8988T (cell line): ENCODE results near the gene ZMYND10.

Experiments
- DNase-seq: peaks from one replicate; pipeline ENCODE4 v3.0.0; 2011

The ZMYND10 gene

DNA sequence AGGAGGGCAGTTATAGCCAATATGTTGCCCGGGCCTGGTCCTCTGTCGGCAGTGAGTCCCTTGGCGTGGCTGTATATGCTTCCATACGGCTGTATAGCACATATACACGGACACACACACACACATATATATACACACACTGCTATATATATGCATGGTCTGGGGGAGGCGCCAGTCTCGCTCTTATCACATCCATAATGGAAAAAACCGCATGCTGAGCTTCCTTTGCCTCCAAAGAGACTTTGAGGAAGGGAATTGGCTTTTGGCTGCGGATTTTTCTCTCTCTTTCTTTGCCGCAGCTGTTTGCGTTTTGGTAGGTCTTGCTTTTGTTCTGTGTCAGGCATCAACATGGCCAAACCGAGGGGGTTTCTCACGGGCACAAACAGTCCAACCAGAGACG lies 25.1 kb upstream of the ZMYND10 start:
- peak; percentile 83 for DNase-seq

DNA sequence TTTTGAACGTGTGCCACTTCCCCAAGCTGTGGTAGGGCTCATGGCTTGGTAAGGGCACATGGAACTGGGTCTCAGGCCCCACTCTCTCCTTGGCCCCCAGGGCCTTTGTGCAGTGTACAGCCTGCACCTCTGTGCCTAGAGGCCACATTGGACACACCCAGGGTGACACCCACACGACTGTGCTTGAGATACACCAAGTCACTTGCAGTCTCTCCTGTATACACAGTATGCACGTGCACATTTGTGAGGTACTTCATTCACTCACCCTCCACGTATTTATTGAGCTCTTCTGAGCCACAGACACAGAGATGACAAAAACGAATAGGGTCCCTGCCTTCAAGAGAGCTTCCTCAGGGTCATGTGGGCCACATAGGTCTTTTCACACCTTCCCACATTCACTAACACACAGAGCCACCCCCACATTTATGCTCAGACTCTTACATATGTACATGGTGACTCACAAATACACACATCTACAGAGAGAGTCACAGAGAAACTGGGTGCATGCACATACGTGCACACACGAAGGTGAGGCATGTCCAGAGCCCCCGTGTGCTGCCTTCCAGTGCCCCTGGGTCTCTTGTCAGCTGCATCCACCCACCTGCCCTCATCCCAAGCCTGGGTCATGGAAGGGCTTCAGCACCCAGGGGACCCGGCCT lies 23.6 kb upstream of the ZMYND10 start:
- no peak for DNase-seq

DNA sequence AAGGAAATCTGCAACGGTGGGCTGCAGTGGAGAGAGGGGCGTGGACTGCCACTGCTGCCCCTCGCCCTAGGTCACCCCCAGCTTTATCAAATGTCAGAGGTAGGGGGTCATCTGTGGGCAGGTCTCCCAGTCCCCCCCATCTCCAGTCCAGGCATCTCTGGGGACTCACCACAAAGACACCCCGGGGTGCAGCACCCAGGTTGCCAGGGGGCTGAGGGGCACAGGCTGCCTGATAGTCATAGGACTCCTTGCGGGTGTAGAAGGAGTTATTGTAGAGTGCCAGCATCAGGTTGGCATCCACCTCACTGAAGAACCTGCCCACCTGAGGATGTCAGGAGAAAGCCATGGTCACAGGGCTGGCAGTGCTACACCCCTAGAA lies 20.3 kb upstream of the ZMYND10 start:
- no peak for DNase-seq

DNA sequence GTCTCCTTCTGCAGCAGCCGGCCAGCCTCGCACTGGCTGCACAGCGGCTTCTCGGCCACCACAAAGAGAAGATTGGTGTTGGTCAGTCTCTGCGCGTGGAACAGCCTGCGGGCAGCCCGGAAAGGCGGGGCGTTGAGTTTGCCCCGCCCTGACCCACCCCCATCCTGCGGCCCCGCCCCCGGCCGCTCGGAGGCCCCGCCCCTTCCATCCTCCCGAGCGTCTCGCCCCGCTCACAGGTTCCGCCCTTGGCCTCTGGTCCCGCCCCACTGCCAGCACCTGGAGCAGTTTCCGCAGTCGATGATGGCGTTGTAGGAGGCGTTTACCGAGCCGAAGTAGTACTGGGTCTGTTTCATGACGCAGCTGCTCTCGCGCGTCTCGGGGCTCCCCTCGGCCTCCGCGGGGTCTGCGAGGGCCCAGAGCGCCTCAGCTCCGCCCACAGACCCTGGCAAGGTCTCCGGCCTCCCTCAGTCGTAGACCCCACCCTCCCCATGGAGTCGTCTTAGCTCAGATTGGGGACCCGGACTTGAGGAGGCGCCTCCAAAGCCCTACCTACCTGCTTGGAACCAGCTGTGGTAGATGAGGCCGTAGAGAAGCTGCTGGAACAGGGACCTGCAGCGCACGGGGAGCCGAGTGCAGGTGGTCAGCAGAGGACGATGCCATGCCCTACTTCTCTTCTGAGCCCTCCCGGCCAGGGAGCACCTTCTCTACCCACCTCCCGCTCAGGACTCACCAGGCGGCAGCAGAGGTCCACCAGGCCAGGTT lies 19.7 kb upstream of the ZMYND10 start:
- DNase-seq, result peak; percentile 93

DNA sequence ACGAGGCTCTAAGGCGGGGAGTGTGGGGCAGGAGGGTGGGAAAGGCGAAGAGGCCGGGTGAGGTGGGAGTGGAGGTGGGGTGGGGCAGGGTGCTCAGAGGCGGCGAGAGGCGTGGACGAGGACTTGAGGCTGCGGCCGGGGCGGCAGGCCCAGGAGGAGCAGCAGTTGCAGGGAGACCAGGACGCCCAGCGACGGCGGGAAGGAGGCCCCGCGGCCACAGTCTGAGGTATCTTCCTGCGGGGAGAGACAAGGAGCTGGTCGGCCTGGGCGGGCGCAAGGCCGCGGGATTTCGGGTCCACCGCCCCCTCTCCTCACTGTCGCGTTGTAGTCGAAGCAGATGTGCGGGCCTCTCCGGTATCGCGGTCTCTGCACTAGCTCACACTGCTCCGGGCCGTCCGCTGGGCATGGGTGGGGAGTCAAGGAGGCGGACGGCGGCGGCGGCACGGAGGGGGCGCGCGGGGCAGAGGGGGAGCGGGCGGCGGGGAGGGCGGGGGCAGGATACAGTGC lies 19.1 kb upstream of the ZMYND10 start:
- DNase-seq, result no peak

DNA sequence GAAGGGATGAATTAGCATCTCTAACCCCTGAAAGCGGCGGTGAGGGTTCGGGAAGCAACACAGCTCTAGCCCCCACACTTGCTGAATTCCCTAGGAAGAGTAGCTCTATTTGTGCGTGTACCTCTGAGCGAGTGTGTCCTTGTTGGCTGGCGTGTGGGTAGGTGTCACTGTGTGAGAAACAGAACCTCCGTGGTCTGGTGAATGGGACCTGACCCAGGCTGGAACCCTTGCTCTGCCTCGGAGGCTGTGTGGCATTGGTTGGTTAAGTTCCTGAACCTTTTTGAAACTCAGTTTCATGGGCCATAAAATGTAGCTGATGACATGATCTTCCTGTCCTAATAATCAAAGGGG lies 14.2 kb upstream of the ZMYND10 start:
- DNase-seq, result no peak

DNA sequence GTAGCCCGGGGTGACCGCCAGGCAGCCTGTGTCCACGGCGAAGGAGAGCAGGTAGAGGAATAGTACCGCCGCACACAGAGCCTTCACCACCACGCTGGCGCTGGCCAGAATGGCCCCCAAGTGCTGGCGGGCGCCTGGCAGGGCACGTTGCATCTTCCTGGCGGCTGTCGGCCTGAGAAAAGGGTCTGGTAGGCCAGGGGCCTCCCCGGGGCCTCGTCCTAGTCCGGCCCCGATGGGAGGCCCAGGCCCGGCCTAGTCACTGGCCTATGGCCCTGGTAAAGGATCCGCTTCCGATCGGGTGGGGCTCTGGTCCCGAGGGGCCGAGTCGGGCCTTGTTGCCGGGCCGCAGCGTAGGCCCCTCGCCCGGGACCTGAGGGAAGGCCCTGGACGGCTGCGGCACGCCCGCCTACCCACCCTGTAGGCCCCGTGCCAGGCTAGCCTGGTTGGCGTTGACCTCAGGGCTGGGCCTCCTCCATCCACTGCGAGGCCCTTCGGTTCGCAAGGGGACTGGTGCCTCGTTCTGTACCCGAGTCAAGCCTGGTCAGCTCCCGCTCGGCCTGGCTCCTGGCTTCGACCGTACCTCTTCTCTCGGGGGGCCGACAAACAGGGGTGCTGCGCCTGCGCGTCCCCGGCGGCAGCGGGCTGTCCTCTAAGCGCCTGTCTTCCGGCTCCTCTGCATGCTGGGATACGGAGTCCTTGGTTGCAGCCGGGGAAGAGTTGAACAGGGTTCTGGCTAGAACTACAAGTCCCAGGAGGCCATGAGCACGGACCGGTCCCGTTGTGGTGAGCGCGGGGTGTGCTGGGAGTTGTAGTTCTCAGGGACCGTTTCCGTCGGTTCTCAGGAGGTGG lies 13.6 kb upstream of the ZMYND10 start, which contains the start of gene TMEM115:
TMEM115 (minus strand) TSS at position 611 of the 849 bp plus-strand sequence; CDS start at position 153, 458 bp downstream.
- DNase-seq, result peak; percentile 98

DNA sequence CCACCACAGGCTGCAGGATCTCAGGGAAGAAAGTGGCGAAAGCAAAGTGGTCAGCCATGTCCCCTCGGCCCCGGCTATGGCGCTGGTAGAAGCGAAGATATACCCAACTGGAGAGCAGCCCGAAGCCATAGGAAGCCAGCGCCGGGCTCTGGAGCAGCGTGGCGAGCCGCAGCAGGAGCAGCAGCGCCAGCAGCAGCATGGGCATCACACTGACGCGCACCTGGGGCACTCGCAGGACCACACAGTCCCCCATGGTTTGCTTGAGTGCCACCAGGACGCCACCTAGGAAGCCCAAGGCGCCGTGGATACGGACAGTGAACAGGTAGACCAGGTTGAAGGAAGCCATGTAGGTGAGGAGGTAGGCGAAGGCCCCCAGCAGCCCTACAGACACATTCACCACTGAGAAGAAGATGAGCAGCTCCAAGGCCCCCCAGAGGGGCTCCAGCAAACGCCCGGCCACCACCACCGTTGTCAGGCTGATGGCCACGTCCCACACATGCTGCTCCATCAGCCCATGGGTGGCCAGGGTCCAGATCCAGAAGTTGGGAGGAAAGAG lies 12.9 kb upstream of the ZMYND10 start:
- no peak for DNase-seq

DNA sequence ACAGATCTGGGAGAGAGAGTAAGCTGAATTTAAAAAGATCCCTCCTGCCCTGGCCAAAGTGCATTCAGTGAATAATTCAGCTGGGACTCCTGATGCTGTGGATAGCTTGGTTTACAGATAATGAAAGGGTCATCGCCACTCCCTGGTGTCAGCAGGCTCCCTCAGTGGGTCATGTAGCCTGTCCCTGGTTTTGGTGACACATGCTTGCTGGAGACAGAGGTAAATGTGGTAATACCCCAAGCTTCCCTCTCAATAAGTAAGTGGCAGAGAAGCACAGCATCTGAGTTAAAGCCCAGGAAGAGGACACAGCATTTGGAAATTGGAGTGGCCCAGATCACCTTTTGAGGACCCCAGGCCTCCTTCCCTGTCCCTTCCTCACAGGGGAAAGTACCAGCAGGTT lies 11.9 kb upstream of the ZMYND10 start:
- no peak for DNase-seq

DNA sequence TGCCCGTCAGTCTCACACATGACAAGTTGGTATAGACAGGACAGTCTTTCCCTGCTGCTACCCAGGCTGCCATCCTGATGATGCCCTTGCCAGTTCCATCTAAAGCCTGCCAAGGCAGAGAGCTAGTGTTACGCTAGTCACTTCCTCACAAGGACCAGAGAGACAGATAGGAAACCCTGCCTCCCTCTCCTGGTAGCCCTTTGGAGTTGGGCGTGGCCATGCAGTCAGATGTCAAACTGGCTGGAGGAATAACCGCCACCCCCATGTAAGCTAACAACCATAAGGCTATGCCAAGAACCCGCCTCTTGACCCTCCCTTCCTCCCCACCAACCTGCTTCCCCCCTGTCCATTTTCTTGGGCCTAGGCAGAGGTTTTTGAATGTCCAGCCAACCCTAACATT lies 11.0 kb upstream of the ZMYND10 start:
- DNase-seq, result no peak

DNA sequence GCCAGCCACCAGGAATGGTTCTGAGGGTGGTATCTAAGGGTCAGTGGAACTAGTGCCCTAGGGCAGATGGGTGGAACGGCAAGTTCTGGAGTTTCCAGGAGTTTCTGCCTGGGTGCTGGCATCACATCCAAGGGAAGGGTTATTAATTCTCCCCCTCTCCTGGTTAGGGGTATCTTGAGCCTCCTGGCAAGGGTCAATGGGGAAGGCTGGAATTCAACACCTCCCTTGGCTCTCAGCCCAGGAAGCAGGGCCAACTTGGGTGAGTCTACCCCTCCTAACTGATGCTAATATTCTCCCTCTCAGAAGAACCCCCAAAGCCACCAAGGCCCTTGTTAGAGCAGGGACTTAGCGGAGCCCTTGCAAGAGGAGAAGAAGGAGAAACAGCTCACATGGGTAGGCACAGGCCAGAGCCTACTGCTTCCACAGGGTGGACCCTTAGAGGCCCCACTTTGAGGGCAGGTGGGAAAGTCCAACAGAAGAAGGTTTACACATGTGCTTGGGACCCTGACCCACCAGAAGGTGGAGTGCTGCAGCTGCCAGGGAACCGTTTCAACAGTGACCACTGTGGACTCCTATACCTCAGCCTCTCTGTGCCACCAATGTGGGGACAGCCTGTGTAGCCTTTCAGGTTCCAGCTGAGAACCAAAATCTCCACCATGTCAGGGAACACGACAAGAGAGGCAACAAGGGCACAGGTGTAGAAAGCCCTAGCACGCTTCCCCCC lies 10.5 kb upstream of the ZMYND10 start:
- DNase-seq, result no peak

DNA sequence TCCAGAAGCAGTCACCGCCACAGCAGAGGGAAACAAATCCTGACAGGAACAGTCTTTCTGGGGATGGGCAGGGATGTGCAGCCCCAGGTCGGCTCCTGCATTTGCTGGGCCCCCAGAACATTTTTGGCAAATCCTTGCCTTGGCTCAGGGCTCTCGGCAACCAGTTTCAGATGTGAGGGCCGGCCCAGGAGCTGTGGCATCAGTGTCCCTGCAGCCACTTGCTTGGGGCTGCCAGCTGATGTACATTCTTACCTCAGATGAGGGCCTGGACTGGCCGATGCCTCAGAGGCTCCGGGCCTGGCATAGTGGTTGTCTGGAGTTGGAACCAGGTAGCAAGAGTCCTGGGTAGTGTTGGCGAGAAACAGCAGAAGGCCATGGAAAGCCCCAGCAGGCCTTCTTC lies 9.3 kb upstream of the ZMYND10 start:
- no peak for DNase-seq

DNA sequence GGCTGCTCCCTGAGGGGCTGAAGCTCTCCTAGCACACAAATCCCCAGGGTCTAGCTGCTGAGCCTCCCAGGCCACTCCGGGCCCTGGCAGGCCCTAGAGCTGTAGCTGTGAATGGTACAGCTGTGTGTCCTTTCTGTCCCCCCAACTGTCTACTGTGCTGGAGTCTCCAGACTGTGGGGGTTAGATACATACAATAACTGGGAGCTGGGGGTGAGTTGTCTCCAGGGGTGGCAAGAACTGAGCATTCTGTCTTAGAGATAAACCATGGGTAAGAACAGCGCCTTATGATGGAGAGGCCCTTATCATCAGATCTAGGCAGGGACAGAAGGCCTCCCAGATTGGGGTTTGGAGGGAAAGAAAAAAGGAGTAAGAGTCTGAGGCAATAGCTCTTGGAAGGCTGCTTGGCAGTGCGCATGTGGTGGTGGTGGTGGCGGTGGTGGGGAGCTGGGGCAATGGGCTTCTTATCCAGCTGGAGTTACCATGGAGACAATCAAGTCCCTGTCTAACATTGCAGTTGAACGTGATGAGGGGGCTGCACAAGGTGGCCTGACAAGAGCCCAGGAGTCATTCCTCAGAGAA lies 8.7 kb upstream of the ZMYND10 start:
- DNase-seq, result no peak

DNA sequence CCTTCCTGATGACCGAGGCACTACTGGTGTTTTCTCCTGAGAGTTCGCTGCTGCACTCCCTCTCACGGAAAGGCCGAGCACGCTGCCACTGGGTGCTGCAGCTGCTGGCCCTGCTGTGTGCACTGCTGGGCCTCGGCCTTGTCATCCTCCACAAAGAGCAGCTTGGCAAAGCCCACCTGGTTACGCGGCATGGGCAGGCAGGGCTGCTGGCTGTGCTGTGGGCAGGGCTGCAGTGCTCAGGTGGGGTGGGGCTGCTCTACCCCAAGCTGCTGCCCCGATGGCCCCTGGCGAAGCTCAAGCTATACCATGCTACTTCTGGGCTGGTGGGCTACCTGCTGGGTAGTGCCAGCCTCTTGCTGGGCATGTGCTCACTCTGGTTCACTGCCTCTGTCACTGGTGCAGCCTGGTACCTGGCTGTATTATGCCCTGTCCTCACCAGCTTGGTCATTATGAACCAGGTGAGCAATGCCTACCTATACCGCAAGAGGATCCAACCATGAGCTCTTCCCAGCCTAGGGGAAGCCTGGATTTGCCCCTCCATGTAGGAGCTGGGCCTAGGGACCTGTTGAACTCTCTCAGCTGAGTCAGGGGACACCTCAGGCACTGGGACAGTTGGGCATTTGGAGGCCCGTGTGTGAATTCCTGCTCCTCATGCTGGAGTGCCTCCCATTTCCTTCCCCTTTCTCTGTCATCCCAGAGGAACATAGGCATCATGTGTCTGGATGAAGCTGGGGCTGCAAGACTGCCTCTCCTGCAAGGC lies 7.9 kb upstream of the ZMYND10 start:
- DNase-seq, result no peak

DNA sequence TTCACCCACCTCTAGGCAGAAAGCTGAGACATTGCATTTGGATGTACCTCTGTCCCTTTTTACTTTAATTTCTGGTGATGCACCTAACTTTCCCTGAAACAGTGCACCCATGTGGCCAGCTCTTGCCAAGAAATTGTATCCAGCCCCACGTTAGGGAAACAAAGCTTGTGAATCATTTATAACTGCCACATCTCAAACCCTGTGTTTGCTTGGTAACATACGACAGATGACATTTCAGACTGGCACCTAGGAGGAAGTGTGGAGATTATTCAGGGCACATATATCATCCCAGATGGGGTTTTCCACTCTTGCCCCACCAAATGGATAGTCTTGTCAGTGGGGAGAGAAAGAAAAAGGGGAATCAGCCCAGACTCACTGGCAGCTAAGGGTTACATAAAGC lies 7.2 kb upstream of the ZMYND10 start:
- no peak for DNase-seq

DNA sequence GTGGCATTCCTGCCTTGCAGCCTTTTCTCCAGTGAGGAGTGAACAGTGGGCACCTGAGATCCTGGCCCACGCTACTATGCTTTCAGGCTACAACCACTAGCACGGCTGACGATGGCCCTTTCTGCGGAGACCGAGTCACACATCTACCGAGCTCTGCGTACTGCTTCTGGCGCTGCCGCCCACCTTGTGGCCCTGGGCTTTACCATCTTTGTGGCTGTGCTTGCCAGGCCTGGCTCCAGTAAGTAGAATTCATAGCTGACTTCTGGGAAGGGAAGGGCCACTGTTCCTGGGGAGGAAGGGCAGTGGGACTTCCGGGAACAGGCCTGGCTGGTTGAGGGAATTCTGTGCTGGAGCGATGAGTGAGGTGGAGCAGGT lies 5.8 kb upstream of the ZMYND10 start:
- no peak for DNase-seq

DNA sequence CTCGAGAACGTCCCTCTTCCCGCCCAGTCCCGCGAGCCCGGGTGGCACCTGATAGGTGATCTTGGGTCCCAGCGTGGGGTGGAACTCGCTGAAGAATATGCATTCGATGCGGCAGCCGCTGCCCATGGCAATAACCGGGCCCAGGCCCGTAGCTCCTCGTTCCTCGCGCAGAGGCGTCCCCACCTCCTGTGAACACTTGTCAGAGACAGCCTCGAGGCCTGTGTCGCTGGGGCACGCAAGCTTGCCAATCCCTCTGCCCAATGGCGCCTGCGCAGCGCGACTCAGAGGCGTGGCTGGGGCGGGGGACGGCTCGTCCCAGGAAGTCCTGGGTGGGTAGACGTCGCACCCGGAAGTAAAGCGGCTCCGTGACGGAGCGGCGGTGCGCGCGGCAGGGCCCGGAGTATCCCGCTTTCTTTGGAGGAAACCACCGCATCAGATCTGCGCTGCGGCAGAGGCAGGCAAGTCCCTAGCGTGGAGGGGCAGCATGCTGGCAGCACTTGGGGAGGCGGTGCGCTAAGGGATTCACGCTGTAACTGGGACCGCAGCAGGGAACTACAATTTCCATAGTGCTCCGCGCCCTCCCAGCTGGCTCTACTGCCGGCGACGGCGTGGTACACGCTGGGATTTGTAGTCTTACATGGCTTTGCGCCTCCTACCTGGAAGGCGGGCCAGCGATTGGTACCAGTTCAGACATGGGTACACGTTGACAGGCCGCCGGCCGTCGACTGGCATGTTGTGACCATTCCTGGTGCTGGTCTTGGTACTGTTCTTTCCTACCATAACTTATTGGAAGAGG lies 5.2 kb upstream of the ZMYND10 start, which contains the start of the genes CYB561D2 and NPRL2:
CYB561D2 (plus strand) TSS at position 336 of the 796 bp plus-strand sequence. CDS start 572 bp downstream, outside the sequence.
NPRL2 (minus strand) TSS at position 249 of the 796 bp plus-strand sequence; CDS start at position 126, 123 bp downstream.
- DNase-seq, result peak; percentile 99

DNA sequence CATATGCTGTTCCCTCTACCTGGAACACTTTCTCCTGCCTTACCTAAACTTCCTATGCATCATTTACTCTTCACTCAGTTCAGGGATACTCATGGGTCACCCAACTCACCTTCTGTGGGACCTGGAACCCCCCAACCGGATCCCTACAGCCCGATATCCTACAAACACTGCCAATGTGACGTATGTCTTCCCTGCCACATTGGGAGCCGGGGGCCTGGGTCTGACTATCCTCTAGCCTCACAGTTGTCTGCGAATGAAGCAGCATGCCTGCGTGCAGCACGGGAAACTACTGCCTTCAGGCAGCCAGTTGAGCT lies 4.6 kb upstream of the ZMYND10 start:
- no peak for DNase-seq

DNA sequence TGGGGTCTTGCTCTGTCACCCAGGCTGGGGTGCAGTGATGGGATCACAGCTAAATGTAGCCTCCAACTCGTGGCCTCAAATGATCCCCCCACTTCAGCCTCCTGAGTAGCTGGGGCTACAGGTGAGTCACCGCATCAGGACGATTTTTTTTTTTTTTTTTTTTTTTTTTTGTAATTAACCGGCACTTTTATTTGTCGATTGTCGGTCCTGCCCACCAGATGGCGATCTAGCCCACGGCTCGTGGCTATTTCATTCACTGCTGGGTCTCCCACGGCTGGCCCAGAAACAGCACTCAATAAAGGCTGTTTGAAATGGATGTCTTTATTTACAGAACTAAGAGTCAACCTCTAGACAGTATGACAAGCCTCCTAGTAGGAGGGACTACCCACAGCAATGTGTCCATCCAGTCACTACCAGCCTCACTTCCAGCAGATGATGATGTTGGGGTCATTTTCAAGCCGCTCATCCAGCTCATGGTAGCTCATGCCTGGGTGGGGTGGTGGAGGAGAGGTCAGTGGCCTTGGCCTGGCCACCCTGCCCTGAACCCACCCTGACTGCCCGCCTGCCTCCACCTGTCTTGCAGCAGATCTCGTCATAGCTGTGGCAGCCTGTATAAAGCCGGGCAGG lies 1.8 kb upstream of the ZMYND10 start:
- DNase-seq, result peak; percentile 77

DNA sequence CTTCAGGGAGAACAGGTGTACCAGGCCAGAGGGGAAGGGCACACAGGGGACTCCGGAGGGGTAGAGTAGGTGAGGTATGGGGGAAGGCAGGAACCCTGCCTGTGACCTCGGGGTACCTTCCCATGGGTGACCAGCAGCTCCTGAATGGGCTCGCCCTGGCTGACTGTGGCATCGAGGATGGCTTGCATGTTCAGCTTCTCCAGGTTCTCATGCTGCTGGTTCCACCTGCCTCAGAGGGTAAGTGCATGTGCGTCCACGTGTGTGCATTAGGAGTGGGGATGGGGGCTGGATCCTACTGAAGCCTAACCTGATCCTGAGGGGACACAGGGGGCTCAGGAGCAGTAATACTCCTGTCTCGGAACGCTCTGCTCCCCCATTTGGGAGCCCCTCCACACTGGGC lies 524 bp downstream of the ZMYND10 start:
- no peak for DNase-seq
